GM12873 (cell line): Measurements from ENCODE around the gene ARID5A.

Experiments
- CTCF ChIP-seq: IDR thresholded peaks from 2 replicates; pipeline ENCODE4 v1.5.1; 2012; ENCODE audit warnings: low read depth, mild to moderate bottlenecking, moderate library complexity, low read length, control low read depth; ENCODE audit not compliant: insufficient read depth; ENCODE audit errors: missing control alignments

The ARID5A gene

GRCh38 chr2:96556441-96557330 lies 20.1 kb downstream of the ARID5A start:
- TF ChIP-seq CTCF: no peak

GRCh38 chr2:96558061-96558460 lies 21.5 kb downstream of the ARID5A start:
- TF ChIP-seq CTCF: no peak

GRCh38 chr2:96558485-96558884 lies 21.9 kb downstream of the ARID5A start:
- no peak for TF ChIP-seq CTCF

GRCh38 chr2:96564026-96564425 lies 27.5 kb downstream of the ARID5A start:
- no peak for TF ChIP-seq CTCF

- TF ChIP-seq CTCF: no peak
Measured at GRCh38 chr2:96564563-96564962, 28.0 kb downstream of the ARID5A start.

GRCh38 chr2:96565111-96565510 lies 28.6 kb downstream of the ARID5A start:
- TF ChIP-seq CTCF: no peak

GRCh38 chr2:96568094-96568493 lies 31.5 kb downstream of the ARID5A start:
- TF ChIP-seq CTCF: no peak
